Measurements from ENCODE around the gene MICU1. TPM values are rescaled to one million over a fixed set of nuclear protein-coding genes. Genes with fewer than 3 reads are reported as not detected.

MICU1 gene
- polyA plus RNA-seq, 1 experiment, result 40.4 TPM

- TF ChIP-seq CTCF (IDR thresholded peaks at IDR 0.05; ENCODE audit: insufficient read depth, low read depth, low read length), result no peak
- Histone ChIP-seq H3K27me3 (ENCODE audit: control insufficient read depth, insufficient read depth, low read length) (no peaks in the 10 kb centered on the region), H3K36me3 (ENCODE audit: control insufficient read depth, insufficient read depth, low read length) (no peaks in the 10 kb centered on the region; the same call in 1 of the 2 replicates), H3K4me3 (ENCODE audit: low read depth, low read length) (no peak overlapping the region)
- ChIA-PET POLR2A (no interaction called here), CTCF (no interaction called here)
- no peak for DNase-seq (ENCODE audit: low read depth)
Measured at GRCh38 chr10:72511459-72511858, 114.4 kb downstream of the MICU1 start.

GRCh38 chr10:72509941-72510340 is 115.9 kb downstream of the MICU1 start:
- POLR2A ChIA-PET, result no interaction called here
- Histone ChIP-seq H3K27me3 (ENCODE audit: control insufficient read depth, insufficient read depth, low read length) (no peaks in the 10 kb centered on the region), H3K36me3 (ENCODE audit: control insufficient read depth, insufficient read depth, low read length) (no peaks in the 10 kb centered on the region; the same call in 1 of the 2 replicates), H3K4me3 (ENCODE audit: low read depth, low read length) (no peak overlapping the region)
- DNase-seq (ENCODE audit: low read depth), result no peak
- CTCF ChIA-PET, result interaction anchor here (0.7 to 1.5 kb wide), 2 partner anchors 10 to 12 kb away, joined by 3 read pairs; no protein-coding TSS in a partner anchor
- TF ChIP-seq CTCF (IDR thresholded peaks at IDR 0.05; ENCODE audit: insufficient read depth, low read depth, low read length), result no peak

GRCh38 chr10:72509206-72509799 is 116.6 kb downstream of the MICU1 start:
- DNase-seq (ENCODE audit: low read depth), result no peak
- Histone ChIP-seq H3K4me3 (ENCODE audit: low read depth, low read length) (no peak overlapping the region), H3K27me3 (ENCODE audit: control insufficient read depth, insufficient read depth, low read length) (no peaks in the 10 kb centered on the region), H3K36me3 (ENCODE audit: control insufficient read depth, insufficient read depth, low read length) (no peaks in the 10 kb centered on the region; the same call in 1 of the 2 replicates)
- ChIA-PET POLR2A (no interaction called here), CTCF (interaction anchor here (0.7 to 1.5 kb wide), 2 partner anchors 9 to 13 kb away, joined by 3 read pairs; no protein-coding TSS in a partner anchor)
- TF ChIP-seq CTCF (IDR thresholded peaks at IDR 0.05; ENCODE audit: insufficient read depth, low read depth, low read length), result no peak

- Histone ChIP-seq H3K4me3 (ENCODE audit: low read depth, low read length) (no peak overlapping the region), H3K27me3 (ENCODE audit: control insufficient read depth, insufficient read depth, low read length) (no peaks in the 10 kb centered on the region), H3K36me3 (ENCODE audit: control insufficient read depth, insufficient read depth, low read length) (no peaks in the 10 kb centered on the region; the same call in 1 of the 2 replicates)
- TF ChIP-seq CTCF (IDR thresholded peaks at IDR 0.05; ENCODE audit: insufficient read depth, low read depth, low read length), result no peak
- POLR2A ChIA-PET, result no interaction called here
- CTCF ChIA-PET, result no interaction called here
- no peak for DNase-seq (ENCODE audit: low read depth)
Measured at GRCh38 chr10:72508033-72508432, 117.8 kb downstream of the MICU1 start.

GRCh38 chr10:72506474-72506873 is 119.4 kb downstream of the MICU1 start:
- ChIA-PET CTCF (interaction anchor here (0.6 to 1.2 kb wide), 2 partner anchors 21 to 27 kb away, joined by 3 read pairs; no protein-coding TSS in a partner anchor), POLR2A (no interaction called here)
- no peaks in the 10 kb centered on the region for H3K27me3 ChIP-seq (ENCODE audit: control insufficient read depth, insufficient read depth, low read length)
- H3K36me3 ChIP-seq (ENCODE audit: control insufficient read depth, insufficient read depth, low read length), result no peaks in the 10 kb centered on the region; the same call in 1 of the 2 replicates
- H3K4me3 ChIP-seq (ENCODE audit: low read depth, low read length), result no peak overlapping the region
- DNase-seq (ENCODE audit: low read depth), result no peak
- TF ChIP-seq CTCF (IDR thresholded peaks at IDR 0.05; ENCODE audit: insufficient read depth, low read depth, low read length), result no peak
